ENCODE data around the gene CDH23.

The CDH23 gene

GRCh38 chr10:71440506-71441035 lies 43.9 kb downstream of the CDH23 start:
- DNase-seq (ENCODE audit: low spot score): no peak

- DNase-seq (ENCODE audit: low spot score): no peak
Measured at GRCh38 chr10:71442000-71442399, 45.3 kb downstream of the CDH23 start.

GRCh38 chr10:71442859-71443570 lies 46.3 kb downstream of the CDH23 start:
- DNase-seq (ENCODE audit: low spot score): no peak

- DNase-seq (ENCODE audit: low spot score): no peak
Measured at GRCh38 chr10:71443676-71444075, 47.0 kb downstream of the CDH23 start.

GRCh38 chr10:71444284-71445054 lies 47.7 kb downstream of the CDH23 start:
- DNase-seq (ENCODE audit: low spot score): no peak

- DNase-seq (ENCODE audit: low spot score): no peak
Measured at GRCh38 chr10:71447676-71448075, 51.0 kb downstream of the CDH23 start.

- DNase-seq (ENCODE audit: low spot score): no peak
Measured at GRCh38 chr10:71448146-71448545, 51.4 kb downstream of the CDH23 start.

- DNase-seq (ENCODE audit: low spot score): no peak
Measured at GRCh38 chr10:71449026-71449425, 52.3 kb downstream of the CDH23 start.

GRCh38 chr10:71451754-71452153 lies 55.0 kb downstream of the CDH23 start:
- no peak for DNase-seq (ENCODE audit: low spot score)

- DNase-seq (ENCODE audit: low spot score): no peak
Measured at GRCh38 chr10:71453186-71453585, 56.5 kb downstream of the CDH23 start.

- no peak for DNase-seq (ENCODE audit: low spot score)
Measured at GRCh38 chr10:71454347-71454746, 57.6 kb downstream of the CDH23 start.

- no peak for DNase-seq (ENCODE audit: low spot score)
Measured at GRCh38 chr10:71455035-71455434, 58.3 kb downstream of the CDH23 start.

GRCh38 chr10:71456631-71457030 lies 59.9 kb downstream of the CDH23 start:
- no peak for DNase-seq (ENCODE audit: low spot score)

GRCh38 chr10:71457908-71458307 lies 61.2 kb downstream of the CDH23 start:
- DNase-seq (ENCODE audit: low spot score): no peak

GRCh38 chr10:71458387-71458786 lies 61.7 kb downstream of the CDH23 start:
- DNase-seq (ENCODE audit: low spot score): no peak

- no peak for DNase-seq (ENCODE audit: low spot score)
Measured at GRCh38 chr10:71459513-71459912, 62.8 kb downstream of the CDH23 start.

- no peak for DNase-seq (ENCODE audit: low spot score)
Measured at GRCh38 chr10:71460615-71461014, 63.9 kb downstream of the CDH23 start.

GRCh38 chr10:71461457-71461856 lies 64.7 kb downstream of the CDH23 start:
- DNase-seq (ENCODE audit: low spot score): no peak

- no peak for DNase-seq (ENCODE audit: low spot score)
Measured at GRCh38 chr10:71462062-71462935, 65.6 kb downstream of the CDH23 start.

GRCh38 chr10:71463111-71463510 lies 66.4 kb downstream of the CDH23 start:
- no peak for DNase-seq (ENCODE audit: low spot score)

GRCh38 chr10:71465551-71466252 lies 69.0 kb downstream of the CDH23 start:
- DNase-seq (ENCODE audit: low spot score): no peak

GRCh38 chr10:71466330-71466729 lies 69.6 kb downstream of the CDH23 start:
- no peak for DNase-seq (ENCODE audit: low spot score)
